Islet precursor cell (in vitro differentiated cells): Measurements from ENCODE around the gene DCAF17.
"Not testable (repeated sequence)": the region's sequence is repeated elsewhere in the genome, so short reads cannot be mapped to it uniquely, and the experiment has no call there.

ENCODE experiments used
- DNase-seq: peaks from one replicate; pipeline ENCODE4 v3.0.0-alpha.2; 2018

DCAF17 gene

DNA sequence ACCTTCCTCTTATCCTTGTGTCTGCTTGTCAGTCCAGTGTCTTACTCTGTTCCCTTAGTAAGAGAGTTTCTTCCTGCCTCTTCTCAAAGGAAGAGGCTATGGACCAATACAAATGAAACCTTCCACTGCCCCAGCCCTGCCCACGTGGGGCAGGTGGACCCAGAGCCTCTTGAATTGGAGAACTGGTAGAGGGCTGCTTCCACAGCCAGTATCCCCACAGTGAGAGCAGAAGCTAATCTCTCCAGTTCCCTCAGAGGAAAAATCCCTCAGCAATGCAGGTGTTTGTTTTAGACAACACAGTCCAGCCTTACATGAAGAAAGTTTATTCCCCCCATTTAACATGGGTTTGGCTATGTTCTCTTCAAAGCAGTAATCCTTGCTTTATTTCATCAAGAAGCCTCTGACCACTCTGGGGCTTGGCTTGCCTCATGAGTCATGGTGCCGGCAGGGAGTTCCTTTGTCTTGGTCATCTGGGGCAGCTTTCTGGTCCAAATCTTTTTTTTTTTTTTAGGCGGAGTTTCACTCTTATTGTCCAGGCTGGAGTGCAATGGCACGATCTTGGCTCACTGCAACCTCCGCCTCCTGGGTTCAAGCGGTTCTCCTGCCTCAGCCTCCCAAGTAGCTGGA is 81.8 kb downstream of the DCAF17 start:
- DNase-seq = peak; percentile 63

GRCh38 chr2:171516793-171517192 is 82.8 kb downstream of the DCAF17 start:
- no peak for DNase-seq

DNA sequence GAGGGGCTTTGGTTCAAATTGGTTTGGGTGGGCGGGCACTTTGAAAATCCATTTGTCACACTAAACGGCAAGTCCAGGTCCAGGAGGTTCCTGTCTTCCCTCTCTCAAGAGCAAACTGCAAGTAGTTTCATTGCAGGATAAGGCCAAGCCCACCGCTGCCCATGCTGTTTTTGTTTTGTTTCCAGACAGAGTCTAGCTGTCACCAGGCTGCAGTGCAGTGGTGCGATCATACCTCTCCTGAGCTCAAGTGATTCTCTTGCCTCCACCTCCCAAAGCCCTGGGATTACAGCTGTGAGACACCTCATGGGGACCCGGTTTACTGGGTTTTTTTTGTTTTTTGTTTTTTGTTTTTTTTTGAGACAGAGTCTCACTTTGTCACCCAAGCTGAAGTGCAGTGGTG is 86.4 kb downstream of the DCAF17 start:
- DNase-seq = no peak

DNA sequence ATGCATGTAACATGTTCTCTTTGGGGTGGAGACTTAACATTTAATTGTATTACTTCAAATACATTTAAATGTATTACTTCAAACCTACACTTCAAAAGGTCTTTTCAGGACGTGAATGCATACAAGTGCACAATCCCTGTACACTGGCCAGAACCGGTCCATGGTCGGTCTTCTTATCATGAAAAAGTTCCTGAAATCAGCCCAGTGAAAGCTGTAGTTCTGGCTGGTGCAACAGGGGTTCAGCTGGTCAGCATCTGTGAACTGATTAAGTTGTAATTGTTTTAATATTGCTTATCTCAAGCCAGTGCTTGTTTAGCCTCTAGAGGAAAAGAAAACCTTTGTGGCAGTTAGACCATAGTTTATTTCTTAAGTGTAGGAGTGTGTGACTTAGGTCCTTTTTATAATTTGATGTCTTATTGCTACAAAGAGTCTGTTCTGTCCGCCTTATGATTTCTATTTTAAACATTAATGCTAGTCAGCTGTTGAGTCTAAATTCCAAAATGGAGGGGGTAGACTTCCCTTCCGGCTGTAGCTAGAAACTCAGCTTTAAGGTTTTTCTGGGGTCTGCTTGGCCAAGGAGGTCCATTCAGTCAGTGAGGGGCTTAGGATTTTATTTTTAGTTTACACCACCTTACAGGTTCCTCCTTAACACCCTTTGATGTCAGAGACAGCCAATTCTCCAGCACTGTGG is 87.5 kb downstream of the DCAF17 start:
- no peak for DNase-seq

- DNase-seq = peak; percentile 68
Measured at GRCh38 chr2:171522052-171522787, 88.2 kb downstream of the DCAF17 start, which contains the start of gene CYBRD1. Gene CYBRD1 (plus strand): TSS chr2:171522474. CDS start chr2:171522546, 72 bp downstream.

- peak; percentile 67 for DNase-seq
Measured at GRCh38 chr2:171522788-171523087, 88.7 kb downstream of the DCAF17 start.

GRCh38 chr2:171523088-171524017 is 89.3 kb downstream of the DCAF17 start:
- DNase-seq = peak; percentile 89

DNA sequence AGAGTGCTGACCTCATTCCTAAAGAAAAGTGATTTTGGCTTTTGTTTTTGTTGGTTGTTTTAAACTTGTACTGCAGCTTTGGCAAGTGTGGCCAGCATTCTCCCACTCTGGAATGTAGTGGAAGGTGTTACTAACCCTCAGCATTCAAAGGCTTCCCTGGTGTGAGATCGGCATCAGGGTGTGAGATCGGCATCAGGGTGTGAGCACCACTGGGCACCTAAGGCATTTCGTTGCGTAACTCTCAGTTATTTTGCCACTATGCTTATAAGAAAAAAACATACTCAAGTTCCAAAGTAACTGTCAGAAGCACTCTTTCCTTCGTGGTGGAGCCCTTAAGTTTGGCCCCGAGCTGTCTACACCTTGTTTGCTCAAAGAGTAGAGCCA is 90.0 kb downstream of the DCAF17 start:
- DNase-seq = no peak

DNA sequence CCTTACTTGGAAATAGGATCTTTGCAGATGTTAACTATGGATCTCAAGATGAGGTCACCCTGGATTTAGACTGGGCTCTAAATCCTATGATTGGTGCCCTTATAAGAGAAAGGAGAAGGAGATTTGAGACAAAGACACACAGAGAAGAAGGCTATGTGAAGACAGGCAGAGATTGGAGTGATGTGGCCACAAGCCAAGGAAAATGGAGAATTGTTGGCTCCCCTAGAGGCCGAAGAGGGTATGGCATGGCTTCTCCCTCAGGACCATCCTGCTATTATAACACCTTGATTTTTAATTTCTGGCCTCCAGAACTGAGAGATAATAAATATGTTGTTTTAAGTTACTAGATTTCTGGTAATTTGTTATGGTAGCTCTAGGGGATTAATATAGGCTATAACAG is 95.9 kb downstream of the DCAF17 start:
- DNase-seq = no peak

DNA sequence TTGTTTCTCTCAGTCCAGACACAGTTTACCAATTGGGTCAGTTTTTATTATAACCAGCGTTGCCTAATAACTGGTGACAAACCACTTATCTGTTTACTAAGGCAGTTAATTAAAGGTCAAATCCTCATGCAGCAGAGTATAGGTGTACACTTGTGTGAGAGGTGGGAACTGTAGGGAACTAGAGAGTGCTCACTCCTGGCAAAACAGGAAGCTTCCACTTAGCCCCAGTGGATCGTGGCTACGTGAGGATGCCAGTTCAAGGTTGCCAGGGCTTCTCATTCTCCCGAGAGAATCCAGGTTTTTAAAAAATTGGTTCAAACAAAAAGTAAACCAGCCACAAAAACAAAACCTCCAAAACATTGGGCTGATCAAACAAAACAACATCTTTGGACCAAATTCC is 96.4 kb downstream of the DCAF17 start:
- DNase-seq = no peak

DNA sequence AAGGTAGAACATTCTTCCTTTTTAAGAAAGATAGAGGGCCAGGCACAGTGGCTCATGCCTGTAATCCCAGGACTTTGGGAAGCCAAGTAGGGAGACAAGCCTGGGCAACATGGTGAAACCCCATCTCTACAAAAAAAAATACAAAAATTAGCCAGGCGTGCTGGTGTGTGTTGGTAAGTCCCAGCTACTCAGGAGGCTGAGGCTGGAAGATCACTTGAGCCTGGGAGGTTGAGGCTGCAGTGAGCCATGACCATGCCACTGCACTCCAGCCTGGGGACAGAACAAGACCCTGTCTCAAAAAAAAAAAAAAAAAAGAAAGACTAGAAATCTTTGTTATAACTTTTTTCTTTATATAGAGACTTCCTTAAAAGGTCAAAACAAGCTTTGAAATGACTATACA is 96.8 kb downstream of the DCAF17 start:
- not testable (repeated sequence) for DNase-seq

DNA sequence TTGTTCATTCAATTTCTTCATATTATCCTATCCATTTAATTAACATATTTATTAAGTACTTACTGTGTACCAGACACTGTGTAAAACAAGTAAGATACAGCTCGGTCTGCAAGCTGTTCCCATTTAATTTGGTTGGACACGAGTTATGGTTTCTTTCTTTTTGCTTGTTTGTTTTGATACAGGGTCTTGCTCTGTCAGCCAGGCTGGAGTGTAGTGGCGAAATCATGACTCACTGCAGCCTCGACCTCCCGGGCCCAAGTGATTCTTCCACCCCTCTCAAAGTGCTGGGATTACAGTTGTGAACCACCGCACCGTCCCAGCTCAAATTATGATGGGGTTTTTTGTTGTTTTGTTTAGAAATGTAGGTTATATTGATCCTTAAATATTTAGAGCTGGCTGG is 97.3 kb downstream of the DCAF17 start:
- no peak for DNase-seq

DNA sequence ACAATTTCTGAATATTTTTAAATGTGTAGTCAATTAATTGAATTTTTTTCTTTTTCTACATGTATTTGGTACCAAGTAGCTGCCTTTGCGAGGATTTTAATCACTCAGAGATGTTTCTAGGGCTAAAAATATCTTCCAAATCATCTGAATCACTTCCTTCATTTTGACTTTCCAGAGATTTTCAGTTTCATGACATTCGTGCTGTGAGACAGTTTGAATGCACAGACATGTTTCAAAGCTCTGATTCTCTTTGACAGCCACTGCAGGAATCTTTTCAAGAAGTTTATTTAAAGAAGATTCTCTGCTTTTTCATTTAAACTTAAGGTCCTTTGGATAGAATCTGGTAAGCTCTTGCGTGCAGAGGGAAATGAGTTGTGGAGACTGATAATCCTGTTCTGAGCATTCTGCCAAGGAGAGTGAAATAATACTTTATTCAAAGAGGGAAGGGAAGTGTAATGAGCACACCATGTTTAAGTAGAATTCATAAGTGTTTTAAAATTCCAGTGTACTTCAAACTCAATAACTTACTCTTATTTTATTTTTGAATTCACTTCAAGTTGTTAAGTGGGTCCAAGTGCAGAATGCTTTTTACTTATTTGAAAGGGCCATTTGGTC is 97.9 kb downstream of the DCAF17 start:
- DNase-seq = no peak

- DNase-seq = no peak
Measured at GRCh38 chr2:171533331-171533730, 99.3 kb downstream of the DCAF17 start.
